IPS-11a (cell line): Measurements from ENCODE around the gene SPA17.

Source experiments
- H3K4me3 ChIP-seq: one replicate; pipeline ENCODE4 v1.5.1; 2013; ENCODE audit warnings: low read depth, low read length, control low read depth

SPA17 gene

GRCh38 chr11:124722176-124722575, 48.5 kb downstream of the SPA17 start:
- no peak overlapping the region for H3K4me3 ChIP-seq

- H3K4me3 ChIP-seq: no peak overlapping the region
These were observed 51.4 kb downstream of the SPA17 start for GRCh38 chr11:124724979-124725718.

- no peak overlapping the region for H3K4me3 ChIP-seq
These were observed 52.0 kb downstream of the SPA17 start for GRCh38 chr11:124725719-124726105.

GRCh38 chr11:124727474-124727873, 53.8 kb downstream of the SPA17 start:
- no peak overlapping the region for H3K4me3 ChIP-seq

- no peak overlapping the region for H3K4me3 ChIP-seq
These were observed 54.4 kb downstream of the SPA17 start for GRCh38 chr11:124728134-124728533.

- H3K4me3 ChIP-seq: no peak overlapping the region
These were observed 55.9 kb downstream of the SPA17 start for GRCh38 chr11:124729571-124729970.

GRCh38 chr11:124732230-124732629, 58.5 kb downstream of the SPA17 start:
- no peak overlapping the region for H3K4me3 ChIP-seq

GRCh38 chr11:124736736-124737135, 63.0 kb downstream of the SPA17 start:
- no peak overlapping the region for H3K4me3 ChIP-seq

- no peak overlapping the region for H3K4me3 ChIP-seq
These were observed 64.1 kb downstream of the SPA17 start for GRCh38 chr11:124737638-124738305.

- H3K4me3 ChIP-seq: peak overlapping the region; percentile 61
These were observed 65.2 kb downstream of the SPA17 start for GRCh38 chr11:124738713-124739478.

- H3K4me3 ChIP-seq: peak within 1 kb of the TSS; percentile 61
These were observed 66.0 kb downstream of the SPA17 start, which contains the start of gene NRGN for GRCh38 chr11:124739479-124740276. Gene NRGN, plus strand, starts transcription at chr11:124739942. Its CDS starts 143 bp downstream, at chr11:124740085.

GRCh38 chr11:124740277-124740882, 66.7 kb downstream of the SPA17 start:
- H3K4me3 ChIP-seq: peak overlapping the region; percentile 61

- no peak overlapping the region for H3K4me3 ChIP-seq
These were observed 68.9 kb downstream of the SPA17 start for GRCh38 chr11:124742555-124742954.

- no peak overlapping the region for H3K4me3 ChIP-seq
These were observed 69.3 kb downstream of the SPA17 start for GRCh38 chr11:124743050-124743449.

- peak overlapping the region; percentile 87 for H3K4me3 ChIP-seq
These were observed 71.6 kb downstream of the SPA17 start for GRCh38 chr11:124745270-124745834.

- peak overlapping the region; percentile 87 for H3K4me3 ChIP-seq
These were observed 72.3 kb downstream of the SPA17 start for GRCh38 chr11:124745835-124746620.

GRCh38 chr11:124746621-124747243, 73.0 kb downstream of the SPA17 start:
- peak overlapping the region; percentile 87 for H3K4me3 ChIP-seq
